ENCODE measurements around the gene NUDT14.

GRCh38 chr14:105223770-105224544 lies 42.8 kb upstream of the NUDT14 start:
- no peak for TF ChIP-seq CTCF (IDR thresholded peaks at IDR 0.05)
- TF ChIP-seq POLR2A (IDR thresholded peaks at IDR 0.05): no peak
